AG09309 (cell line): ENCODE results near the gene OTUD5.

Experiments used
- DNase-seq: peaks from one replicate; pipeline ENCODE4 v3.0.0-alpha.2; 2010; ENCODE audit warnings: low read depth
- H3K4me3 ChIP-seq: 2 replicates; pipeline ENCODE4 v1.5.1; 2011; ENCODE audit warnings: mild to moderate bottlenecking, low read depth, low read length, moderate library complexity; ENCODE audit not compliant: control insufficient read depth
- TF ChIP-seq, protein P1 (sequence below): IDR thresholded peaks from 2 replicates; pipeline ENCODE4 v1.5.1; 2011; ENCODE audit warnings: mild to moderate bottlenecking, low read depth, low read length, inconsistent platforms; ENCODE audit not compliant: insufficient read depth, control insufficient read depth; ENCODE audit errors: missing control alignments

OTUD5 gene

DNA sequence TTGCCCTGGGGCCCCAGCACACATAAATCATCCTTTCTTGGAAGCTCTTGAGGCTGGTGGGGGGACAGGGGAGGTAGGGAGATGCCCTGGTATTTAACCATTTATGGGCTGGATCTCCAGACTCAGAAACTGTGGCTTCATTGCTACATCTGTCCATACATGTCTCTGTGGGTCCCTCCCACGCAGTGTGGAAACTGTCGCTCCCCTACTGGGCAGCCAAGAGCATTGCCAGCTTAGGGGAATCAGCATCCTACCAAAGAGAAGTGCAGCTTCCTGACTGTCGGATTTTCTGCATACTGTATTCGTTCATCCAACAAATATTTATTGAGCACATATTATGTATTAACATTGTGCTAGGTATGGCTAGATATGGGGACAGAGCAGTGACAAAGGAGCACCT lies 41.0 kb upstream of the OTUD5 start:
- DNase-seq: no peak
- TF ChIP-seq, protein P1, sequence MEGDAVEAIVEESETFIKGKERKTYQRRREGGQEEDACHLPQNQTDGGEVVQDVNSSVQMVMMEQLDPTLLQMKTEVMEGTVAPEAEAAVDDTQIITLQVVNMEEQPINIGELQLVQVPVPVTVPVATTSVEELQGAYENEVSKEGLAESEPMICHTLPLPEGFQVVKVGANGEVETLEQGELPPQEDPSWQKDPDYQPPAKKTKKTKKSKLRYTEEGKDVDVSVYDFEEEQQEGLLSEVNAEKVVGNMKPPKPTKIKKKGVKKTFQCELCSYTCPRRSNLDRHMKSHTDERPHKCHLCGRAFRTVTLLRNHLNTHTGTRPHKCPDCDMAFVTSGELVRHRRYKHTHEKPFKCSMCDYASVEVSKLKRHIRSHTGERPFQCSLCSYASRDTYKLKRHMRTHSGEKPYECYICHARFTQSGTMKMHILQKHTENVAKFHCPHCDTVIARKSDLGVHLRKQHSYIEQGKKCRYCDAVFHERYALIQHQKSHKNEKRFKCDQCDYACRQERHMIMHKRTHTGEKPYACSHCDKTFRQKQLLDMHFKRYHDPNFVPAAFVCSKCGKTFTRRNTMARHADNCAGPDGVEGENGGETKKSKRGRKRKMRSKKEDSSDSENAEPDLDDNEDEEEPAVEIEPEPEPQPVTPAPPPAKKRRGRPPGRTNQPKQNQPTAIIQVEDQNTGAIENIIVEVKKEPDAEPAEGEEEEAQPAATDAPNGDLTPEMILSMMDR: no peak
- no peak overlapping the region for H3K4me3 ChIP-seq

DNA sequence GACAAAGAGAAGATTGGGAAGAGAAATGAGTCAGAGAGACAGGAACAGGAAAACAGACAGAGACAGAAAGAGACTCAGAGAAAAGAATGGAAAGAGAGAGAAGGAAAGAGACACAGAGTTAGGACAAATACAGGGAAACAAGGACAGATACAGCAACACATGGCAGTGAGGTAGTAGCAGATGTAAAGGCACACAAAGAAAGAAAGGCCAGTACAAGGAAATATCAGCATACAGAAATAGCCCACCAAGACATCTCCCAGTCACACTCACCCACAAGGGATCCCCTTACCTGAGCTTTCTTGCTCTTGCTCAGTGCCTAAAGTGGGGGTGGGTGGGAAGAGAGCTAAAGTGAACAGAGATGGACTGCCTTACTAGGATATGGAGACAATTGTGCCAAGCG lies 40.5 kb upstream of the OTUD5 start:
- DNase-seq: no peak
- H3K4me3 ChIP-seq: no peak overlapping the region
- TF ChIP-seq, protein P1: no peak

DNA sequence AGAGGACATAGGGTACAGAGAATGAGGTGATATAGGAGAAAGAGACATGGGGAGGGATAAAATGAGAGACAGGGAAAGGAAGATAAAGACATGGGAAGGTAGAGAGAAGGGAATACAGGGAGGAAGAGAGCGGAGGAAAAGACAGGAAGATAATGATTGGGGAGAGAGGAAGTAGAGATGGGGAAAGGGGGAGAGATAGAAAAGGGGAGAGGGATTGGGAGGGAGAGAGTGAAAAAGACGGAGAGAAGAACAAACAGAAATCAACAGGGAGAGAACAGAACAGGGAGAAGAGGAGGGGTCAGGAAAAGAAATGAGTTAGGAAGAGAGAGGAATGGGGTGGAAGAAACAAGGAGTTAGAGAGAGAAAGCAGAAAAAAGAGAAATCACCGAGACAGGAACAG lies 40.0 kb upstream of the OTUD5 start:
- DNase-seq: no peak
- no peak overlapping the region for H3K4me3 ChIP-seq
- TF ChIP-seq, protein P1: no peak

DNA sequence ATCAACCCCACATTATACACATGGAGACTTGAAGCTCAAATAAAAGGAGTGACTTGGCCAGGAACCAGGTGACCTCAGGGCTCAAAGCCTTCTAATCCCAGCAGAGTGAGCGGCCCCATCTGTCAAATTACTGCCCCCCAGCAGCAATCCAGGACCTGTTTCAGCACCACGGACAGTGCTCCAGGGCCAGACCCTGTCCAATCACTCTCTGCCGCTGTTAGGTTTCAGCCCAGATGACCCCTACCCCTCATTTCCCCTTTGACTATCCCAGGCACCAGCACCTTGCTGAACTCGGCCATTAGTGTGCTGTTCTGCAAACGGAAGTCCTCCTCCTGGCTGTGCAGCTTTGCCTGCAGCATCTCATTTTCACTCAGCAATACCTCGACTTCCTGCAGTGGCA lies 39.6 kb upstream of the OTUD5 start:
- DNase-seq: no peak
- TF ChIP-seq, protein P1: no peak
- H3K4me3 ChIP-seq: no peak overlapping the region

DNA sequence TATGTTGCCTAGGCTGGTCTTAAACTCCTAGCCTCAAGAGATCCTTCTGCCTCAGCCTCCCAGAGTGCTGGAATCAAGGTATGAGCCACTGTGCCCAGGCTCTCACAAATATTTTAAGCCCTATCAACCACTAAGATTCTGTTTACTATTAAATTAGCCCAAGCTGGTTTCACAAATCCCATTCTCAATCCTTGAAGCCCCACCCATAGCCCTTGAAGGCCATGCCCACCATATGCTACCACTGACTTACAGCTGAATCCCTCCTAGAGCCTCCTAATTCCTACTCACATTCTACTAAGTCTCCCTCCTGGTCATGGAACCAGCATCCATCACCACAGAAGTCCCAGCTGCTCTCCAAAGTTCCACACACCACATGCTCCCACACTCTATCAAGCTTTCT lies 34.9 kb upstream of the OTUD5 start:
- TF ChIP-seq, protein P1: no peak
- H3K4me3 ChIP-seq: no peak overlapping the region
- DNase-seq: no peak

DNA sequence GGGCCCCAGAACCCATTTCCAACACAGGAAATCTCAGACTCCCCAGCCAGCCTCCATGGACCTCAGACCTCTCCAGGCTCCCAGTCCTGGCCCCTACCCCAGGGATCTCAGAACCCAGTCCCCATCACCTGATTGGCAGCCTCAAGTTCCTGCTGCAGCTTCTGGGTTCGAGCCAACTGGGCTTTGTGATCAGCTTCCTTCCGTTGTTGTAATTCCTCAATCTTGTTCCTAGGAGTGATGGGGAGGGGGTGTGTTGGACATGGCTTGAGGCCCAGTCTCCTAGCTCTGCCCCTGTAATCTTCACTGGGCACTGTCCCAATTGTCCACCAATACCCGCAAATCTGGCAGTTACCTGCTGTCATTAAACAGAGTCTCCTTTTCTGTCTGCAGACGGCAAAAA lies 32.1 kb upstream of the OTUD5 start:
- no peak for DNase-seq
- no peak overlapping the region for H3K4me3 ChIP-seq
- TF ChIP-seq, protein P1: no peak

DNA sequence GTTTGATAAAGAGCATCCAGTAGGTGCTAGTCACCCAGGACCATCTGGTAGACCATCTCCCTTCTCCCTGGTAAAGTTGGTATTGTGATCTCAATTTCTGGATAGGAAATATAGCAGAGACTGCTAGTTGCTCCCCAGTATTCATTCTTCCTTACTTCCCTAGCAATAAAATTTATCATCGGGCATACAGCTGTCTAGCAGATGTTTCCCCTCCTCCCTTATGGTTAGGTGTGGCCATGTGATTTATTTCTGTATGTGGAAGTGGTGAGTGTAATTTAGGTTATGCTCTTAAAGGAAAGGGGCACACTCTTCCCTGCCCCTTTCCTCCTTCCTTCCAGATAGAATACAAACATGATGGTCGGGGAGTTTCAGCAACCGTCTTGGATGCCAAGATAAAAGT lies 26.5 kb upstream of the OTUD5 start:
- TF ChIP-seq, protein P1: no peak
- DNase-seq: no peak
- H3K4me3 ChIP-seq: no peak overlapping the region
